ENCODE results near the gene WFDC5. TPM values are rescaled to one million over a fixed set of nuclear protein-coding genes. Genes with fewer than 3 reads are reported as not detected.

The WFDC5 gene
- total RNA-seq, 4 donors from 2014 or later = not detected

- H3K36me3 ChIP-seq = no peaks in the 10 kb centered on the region
- H3K4me3 ChIP-seq = no peak overlapping the region
- WGBS, 2 donors (ENCODE audit: low coverage in 1 of 2) = 78% methylated on average over 2 of the region's 2 CpGs; no CpG with 5 or more reads in 1 of the 2 donors
- H3K27me3 ChIP-seq = no peaks in the 10 kb centered on the region
- TF ChIP-seq CTCF (IDR thresholded peaks at IDR 0.05) (no peak), POLR2AphosphoS5 (IDR thresholded peaks at IDR 0.05) (no peak), EP300 (IDR thresholded peaks at IDR 0.05; ENCODE audit: low read depth) (no peak), POLR2A (IDR thresholded peaks at IDR 0.05) (no peak)
- peaks cover 0 to 9% (median 6%) of the 10 kb centered on the region in 4 donors for H3K4me1 ChIP-seq
- in situ Hi-C loops (cut with MboI; ENCODE audit: low pct_ligation_motif_present in 1 of 4, low pct_unique_long_range_greater_than_20kb in 1 of 4, low sequenced_read_pairs in 3 of 4) (no loop called here), intact Hi-C loops (cut with DNase I; ENCODE audit: low total_unique reads) (no loop called here)
- no peaks in the 10 kb centered on the region for H3K9me3 ChIP-seq
- no peak for DNase-seq
- H3K27ac ChIP-seq = no peak overlapping the region
These were observed 21.9 kb upstream of the WFDC5 start for GRCh38 chr20:45136911-45137310.

DNA sequence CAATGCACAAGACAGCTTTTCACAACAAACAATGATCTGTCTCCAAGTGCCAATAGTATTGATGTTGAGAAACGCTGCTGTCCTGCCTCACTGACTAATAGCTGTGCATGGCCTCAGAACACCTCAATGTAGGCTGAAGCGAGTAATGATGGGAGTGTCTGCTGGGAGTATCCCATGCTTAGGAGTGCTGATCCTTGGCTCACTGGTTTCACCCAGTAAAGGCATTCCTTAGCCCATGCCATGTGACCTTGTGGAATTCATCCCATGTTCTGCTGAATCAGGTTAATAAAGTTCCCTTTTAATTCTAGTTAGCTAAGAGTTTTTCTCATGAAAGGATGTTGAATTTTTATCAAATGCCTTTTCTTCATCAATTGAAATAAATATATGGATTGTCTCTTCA, 13.1 kb upstream of the WFDC5 start:
- no peaks in the 10 kb centered on the region for H3K9me3 ChIP-seq
- no peak for DNase-seq
- no peaks in the 10 kb centered on the region for H3K27me3 ChIP-seq
- intact Hi-C loops (cut with DNase I; ENCODE audit: low total_unique reads) (no loop called here), in situ Hi-C loops (cut with MboI; ENCODE audit: low pct_ligation_motif_present in 1 of 4, low pct_unique_long_range_greater_than_20kb in 1 of 4, low sequenced_read_pairs in 3 of 4) (no loop called here)
- no peak overlapping the region for H3K27ac ChIP-seq
- 60 to 68% methylated on average over 1 to 2 of the region's 2 CpGs for WGBS, 2 donors (ENCODE audit: low coverage in 1 of 2)
- no peak for TF ChIP-seq CTCF (IDR thresholded peaks at IDR 0.05)
- no peak for TF ChIP-seq POLR2AphosphoS5 (IDR thresholded peaks at IDR 0.05)
- no peak for TF ChIP-seq POLR2A (IDR thresholded peaks at IDR 0.05)
- no peak for TF ChIP-seq EP300 (IDR thresholded peaks at IDR 0.05; ENCODE audit: low read depth)
- H3K4me1 ChIP-seq = no peaks in the 10 kb centered on the region
- H3K36me3 ChIP-seq = no peaks in the 10 kb centered on the region
- H3K4me3 ChIP-seq = no peak overlapping the region

- H3K4me1 ChIP-seq = no peaks in the 10 kb centered on the region
- H3K36me3 ChIP-seq = no peaks in the 10 kb centered on the region
- no peak within 1 kb of the TSS for H3K27ac ChIP-seq
- H3K9me3 ChIP-seq = no peaks in the 10 kb centered on the region
- no peaks in the 10 kb centered on the region for H3K27me3 ChIP-seq
- WGBS, 2 donors (ENCODE audit: low coverage in 1 of 2) = 82% methylated on average over 6 of the region's 6 CpGs; no CpG with 5 or more reads in 1 of the 2 donors
- H3K4me3 ChIP-seq = no peak within 1 kb of the TSS
- DNase-seq = no peak
- in situ Hi-C loops (cut with MboI; ENCODE audit: low pct_ligation_motif_present in 1 of 4, low pct_unique_long_range_greater_than_20kb in 1 of 4, low sequenced_read_pairs in 3 of 4) (loop anchor here in 1 of 4 donors (25.0 kb wide), 1 partner anchor 163 kb away; no protein-coding TSS in a partner anchor), intact Hi-C loops (cut with DNase I; ENCODE audit: low total_unique reads) (no loop called here)
- TF ChIP-seq CTCF (IDR thresholded peaks at IDR 0.05) (no peak), EP300 (IDR thresholded peaks at IDR 0.05; ENCODE audit: low read depth) (no peak), POLR2A (IDR thresholded peaks at IDR 0.05) (no peak), POLR2AphosphoS5 (IDR thresholded peaks at IDR 0.05) (no peak)
These were observed 9.4 kb upstream of the WFDC5 start, which contains the start of gene WFDC12 for GRCh38 chr20:45124365-45124764. Gene WFDC12 (minus strand): TSS chr20:45124465. CDS start chr20:45124447, 18 bp downstream.

DNA sequence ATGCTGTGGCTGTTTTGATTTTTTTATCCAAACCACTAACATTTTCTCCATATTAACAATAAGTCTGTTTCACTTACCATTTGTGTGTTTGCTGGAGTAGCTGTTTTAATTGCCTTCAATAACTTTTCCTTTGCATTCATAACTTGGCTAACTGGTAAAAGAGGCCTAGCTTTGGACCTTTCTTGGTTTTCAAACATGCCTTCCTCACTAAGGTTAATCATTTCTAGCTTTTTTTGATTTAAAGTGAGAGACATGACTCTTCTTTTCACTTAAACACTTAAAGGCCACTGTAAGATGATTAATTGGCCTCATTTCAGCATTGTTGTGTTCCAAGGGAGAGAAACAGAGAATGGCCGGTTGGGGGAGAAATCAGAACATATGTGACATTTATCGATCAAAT, 6.4 kb upstream of the WFDC5 start:
- no peak for TF ChIP-seq POLR2AphosphoS5 (IDR thresholded peaks at IDR 0.05)
- no peak for TF ChIP-seq EP300 (IDR thresholded peaks at IDR 0.05; ENCODE audit: low read depth)
- no peak for TF ChIP-seq POLR2A (IDR thresholded peaks at IDR 0.05)
- TF ChIP-seq CTCF (IDR thresholded peaks at IDR 0.05) = no peak
- no peak for DNase-seq
- Histone ChIP-seq H3K27me3 (peaks cover 4% of the 10 kb centered on the region), H3K36me3 (no peaks in the 10 kb centered on the region), H3K9me3 (no peaks in the 10 kb centered on the region), H3K4me3 (no peak overlapping the region), H3K27ac (no peak overlapping the region), H3K4me1 (peaks cover 0 to 4% (median 2%) of the 10 kb centered on the region in 4 donors)
- 85 to 94% methylated on average over 2 of the region's 2 CpGs for WGBS, 2 donors (ENCODE audit: low coverage in 1 of 2)
- in situ Hi-C loops (cut with MboI; ENCODE audit: low pct_ligation_motif_present in 1 of 4, low pct_unique_long_range_greater_than_20kb in 1 of 4, low sequenced_read_pairs in 3 of 4) = loop anchor here in 1 of 4 donors (25.0 kb wide), 1 partner anchor 166 kb away; no protein-coding TSS in a partner anchor
- intact Hi-C loops (cut with DNase I; ENCODE audit: low total_unique reads) = no loop called here
